ENCODE data around the gene CHP2.

DNA sequence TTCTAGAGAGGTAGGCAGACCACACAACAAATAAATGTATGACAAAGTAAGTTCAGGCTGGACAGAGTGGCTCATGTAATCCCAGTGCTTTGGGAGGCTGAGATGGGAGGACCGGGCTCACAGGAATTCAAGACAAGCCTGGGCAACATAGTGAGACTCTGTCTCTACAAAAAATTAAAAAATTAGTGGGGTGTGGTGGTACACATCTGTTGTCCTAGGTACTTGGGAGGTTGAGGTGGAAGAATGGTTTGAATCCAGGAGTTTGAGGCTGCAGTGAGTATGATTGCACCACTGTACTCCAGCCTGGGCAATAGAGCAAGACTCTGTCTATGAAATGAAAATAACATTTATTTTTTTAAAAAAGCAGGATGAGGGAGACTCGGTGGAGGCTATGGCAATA lies 18.5 kb downstream of the CHP2 start:
- TF ChIP-seq, protein P1, sequence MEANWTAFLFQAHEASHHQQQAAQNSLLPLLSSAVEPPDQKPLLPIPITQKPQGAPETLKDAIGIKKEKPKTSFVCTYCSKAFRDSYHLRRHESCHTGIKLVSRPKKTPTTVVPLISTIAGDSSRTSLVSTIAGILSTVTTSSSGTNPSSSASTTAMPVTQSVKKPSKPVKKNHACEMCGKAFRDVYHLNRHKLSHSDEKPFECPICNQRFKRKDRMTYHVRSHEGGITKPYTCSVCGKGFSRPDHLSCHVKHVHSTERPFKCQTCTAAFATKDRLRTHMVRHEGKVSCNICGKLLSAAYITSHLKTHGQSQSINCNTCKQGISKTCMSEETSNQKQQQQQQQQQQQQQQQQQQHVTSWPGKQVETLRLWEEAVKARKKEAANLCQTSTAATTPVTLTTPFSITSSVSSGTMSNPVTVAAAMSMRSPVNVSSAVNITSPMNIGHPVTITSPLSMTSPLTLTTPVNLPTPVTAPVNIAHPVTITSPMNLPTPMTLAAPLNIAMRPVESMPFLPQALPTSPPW (CRISPR knock-in tag; IDR thresholded peaks at IDR 0.05), result no peak
- TF ChIP-seq, protein P2, sequence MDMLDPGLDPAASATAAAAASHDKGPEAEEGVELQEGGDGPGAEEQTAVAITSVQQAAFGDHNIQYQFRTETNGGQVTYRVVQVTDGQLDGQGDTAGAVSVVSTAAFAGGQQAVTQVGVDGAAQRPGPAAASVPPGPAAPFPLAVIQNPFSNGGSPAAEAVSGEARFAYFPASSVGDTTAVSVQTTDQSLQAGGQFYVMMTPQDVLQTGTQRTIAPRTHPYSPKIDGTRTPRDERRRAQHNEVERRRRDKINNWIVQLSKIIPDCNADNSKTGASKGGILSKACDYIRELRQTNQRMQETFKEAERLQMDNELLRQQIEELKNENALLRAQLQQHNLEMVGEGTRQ (CRISPR knock-in tag; IDR thresholded peaks at IDR 0.05), result no peak
- TF ChIP-seq, protein P3, sequence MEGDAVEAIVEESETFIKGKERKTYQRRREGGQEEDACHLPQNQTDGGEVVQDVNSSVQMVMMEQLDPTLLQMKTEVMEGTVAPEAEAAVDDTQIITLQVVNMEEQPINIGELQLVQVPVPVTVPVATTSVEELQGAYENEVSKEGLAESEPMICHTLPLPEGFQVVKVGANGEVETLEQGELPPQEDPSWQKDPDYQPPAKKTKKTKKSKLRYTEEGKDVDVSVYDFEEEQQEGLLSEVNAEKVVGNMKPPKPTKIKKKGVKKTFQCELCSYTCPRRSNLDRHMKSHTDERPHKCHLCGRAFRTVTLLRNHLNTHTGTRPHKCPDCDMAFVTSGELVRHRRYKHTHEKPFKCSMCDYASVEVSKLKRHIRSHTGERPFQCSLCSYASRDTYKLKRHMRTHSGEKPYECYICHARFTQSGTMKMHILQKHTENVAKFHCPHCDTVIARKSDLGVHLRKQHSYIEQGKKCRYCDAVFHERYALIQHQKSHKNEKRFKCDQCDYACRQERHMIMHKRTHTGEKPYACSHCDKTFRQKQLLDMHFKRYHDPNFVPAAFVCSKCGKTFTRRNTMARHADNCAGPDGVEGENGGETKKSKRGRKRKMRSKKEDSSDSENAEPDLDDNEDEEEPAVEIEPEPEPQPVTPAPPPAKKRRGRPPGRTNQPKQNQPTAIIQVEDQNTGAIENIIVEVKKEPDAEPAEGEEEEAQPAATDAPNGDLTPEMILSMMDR (IDR thresholded peaks at IDR 0.05 in 2 of 3, conservative IDR thresholded peaks at IDR 0.05 in 1 of 3; ENCODE audit: insufficient read depth in 2 of 3, low read depth in 1 of 3, low read length in 3 of 3), result no peak
- TF ChIP-seq POLR2A (conservative IDR thresholded peaks at IDR 0.05), result no peak
- no peak for TF ChIP-seq ELF1 (tag; IDR thresholded peaks at IDR 0.05)
- TF ChIP-seq RBM15 (IDR thresholded peaks at IDR 0.05; ENCODE audit: insufficient read depth, low read length), result no peak
- TF ChIP-seq FOSL1 (tag; conservative IDR thresholded peaks at IDR 0.05), result no peak

Data from K562 (cell line).